ENCODE results near the gene MTFR1L.

MTFR1L gene

DNA sequence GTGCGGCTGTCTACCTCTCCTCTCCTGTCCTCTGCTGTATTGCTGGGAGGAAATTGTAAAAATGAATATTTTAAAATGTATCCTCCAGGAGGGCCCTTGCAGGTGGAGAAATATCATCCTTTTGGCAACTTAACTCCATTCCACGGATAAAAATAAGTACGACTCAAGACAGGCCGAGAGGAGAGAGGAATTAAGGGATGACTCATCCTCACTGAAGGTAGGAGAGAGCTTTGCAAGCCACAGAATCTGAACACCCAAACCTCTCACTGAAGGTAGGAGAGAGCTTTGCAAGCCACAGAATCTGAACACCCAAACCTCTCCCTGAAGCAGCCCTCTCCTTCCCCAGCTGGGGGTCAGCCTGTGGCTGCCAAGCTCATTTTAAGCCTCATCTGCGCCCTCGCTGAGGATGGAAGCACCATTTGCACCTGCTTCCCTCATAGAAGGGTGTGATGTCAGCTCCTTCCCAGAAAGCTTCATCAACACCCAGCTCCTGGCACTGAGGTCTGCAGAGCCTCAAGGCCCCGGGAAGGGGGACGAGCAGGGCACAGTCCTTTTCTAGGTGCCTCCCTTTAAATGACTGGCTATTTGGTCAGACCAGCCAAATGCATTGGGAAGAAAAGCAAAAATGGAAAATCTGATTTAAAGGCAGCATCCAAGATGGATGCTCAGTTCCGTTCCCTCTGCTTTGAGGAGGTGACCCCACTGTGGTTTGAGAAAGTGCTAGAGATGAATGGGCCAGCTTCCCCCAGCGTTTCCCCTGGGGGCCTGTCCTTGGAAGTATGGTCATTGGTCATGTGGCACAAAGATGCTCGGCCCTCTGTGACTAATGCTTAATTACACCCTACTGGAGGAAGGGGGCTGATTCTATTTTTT is 32.6 kb upstream of the MTFR1L start:
- DNase-seq = no peak
- Histone ChIP-seq H3K27ac (no peak overlapping the region; the same call in 1 of the 2 replicates), H3K9me3 (ENCODE audit: severe bottlenecking) (no peaks in the 10 kb centered on the region), H3K27me3 (ENCODE audit: insufficient read depth, low read depth, severe bottlenecking) (no peaks in the 10 kb centered on the region), H3K4me3 (ENCODE audit: low read depth, low read length) (no peak overlapping the region), H3K36me3 (no peaks in the 10 kb centered on the region; the same call in 1 of the 2 replicates)
- TF ChIP-seq, protein P1, sequence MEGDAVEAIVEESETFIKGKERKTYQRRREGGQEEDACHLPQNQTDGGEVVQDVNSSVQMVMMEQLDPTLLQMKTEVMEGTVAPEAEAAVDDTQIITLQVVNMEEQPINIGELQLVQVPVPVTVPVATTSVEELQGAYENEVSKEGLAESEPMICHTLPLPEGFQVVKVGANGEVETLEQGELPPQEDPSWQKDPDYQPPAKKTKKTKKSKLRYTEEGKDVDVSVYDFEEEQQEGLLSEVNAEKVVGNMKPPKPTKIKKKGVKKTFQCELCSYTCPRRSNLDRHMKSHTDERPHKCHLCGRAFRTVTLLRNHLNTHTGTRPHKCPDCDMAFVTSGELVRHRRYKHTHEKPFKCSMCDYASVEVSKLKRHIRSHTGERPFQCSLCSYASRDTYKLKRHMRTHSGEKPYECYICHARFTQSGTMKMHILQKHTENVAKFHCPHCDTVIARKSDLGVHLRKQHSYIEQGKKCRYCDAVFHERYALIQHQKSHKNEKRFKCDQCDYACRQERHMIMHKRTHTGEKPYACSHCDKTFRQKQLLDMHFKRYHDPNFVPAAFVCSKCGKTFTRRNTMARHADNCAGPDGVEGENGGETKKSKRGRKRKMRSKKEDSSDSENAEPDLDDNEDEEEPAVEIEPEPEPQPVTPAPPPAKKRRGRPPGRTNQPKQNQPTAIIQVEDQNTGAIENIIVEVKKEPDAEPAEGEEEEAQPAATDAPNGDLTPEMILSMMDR (IDR thresholded peaks at IDR 0.05; ENCODE audit: low read depth, low read length) = no peak

DNA sequence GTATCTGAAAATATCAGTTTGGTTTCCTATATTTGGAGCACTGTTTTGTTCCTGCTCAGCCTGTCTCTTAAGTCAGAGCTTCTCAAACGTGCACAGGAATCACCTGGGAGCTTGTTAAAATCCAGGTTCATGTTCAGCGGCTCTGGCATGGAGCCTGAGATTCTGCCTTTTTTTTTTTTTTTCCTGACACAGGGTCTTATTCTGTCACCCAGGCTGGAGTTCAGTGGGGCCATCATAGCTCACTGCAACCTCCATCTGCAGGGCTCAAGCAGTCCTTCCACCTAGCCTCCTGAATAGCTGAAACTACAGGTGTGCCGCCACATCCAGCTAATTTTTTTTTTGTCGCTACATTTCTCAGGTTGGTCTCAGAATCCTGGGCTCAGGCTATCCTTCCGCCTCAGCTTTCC is 32.0 kb upstream of the MTFR1L start:
- DNase-seq = no peak
- H3K9me3 ChIP-seq (ENCODE audit: severe bottlenecking) = no peaks in the 10 kb centered on the region
- no peaks in the 10 kb centered on the region; the same call in 1 of the 2 replicates for H3K36me3 ChIP-seq
- H3K4me3 ChIP-seq (ENCODE audit: low read depth, low read length) = no peak overlapping the region
- H3K27me3 ChIP-seq (ENCODE audit: insufficient read depth, low read depth, severe bottlenecking) = no peaks in the 10 kb centered on the region
- TF ChIP-seq, protein P1 (IDR thresholded peaks at IDR 0.05; ENCODE audit: low read depth, low read length) = no peak
- H3K27ac ChIP-seq = no peak overlapping the region

DNA sequence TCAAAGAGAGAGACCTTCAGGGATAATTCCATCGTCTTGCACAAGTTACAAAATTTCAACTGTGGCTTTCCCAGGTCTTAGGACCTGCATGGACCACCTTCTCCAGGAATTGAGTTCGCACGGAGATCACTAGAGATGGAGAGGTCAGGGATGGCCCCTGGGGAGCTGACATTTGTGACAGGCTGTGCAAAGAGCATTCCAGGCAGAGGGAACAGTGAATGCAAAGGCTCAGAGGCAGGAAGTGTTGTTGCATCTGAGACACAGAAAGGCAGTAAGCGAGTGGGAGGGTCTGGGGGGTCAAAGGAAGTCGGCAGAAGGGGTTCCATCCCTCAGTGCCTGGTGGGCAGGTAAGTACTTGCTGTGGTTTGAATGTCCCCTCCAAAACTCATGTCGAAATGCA is 29.3 kb upstream of the MTFR1L start:
- TF ChIP-seq, protein P1 (IDR thresholded peaks at IDR 0.05; ENCODE audit: low read depth, low read length) = no peak
- no peak overlapping the region for H3K27ac ChIP-seq
- H3K27me3 ChIP-seq (ENCODE audit: insufficient read depth, low read depth, severe bottlenecking) = no peaks in the 10 kb centered on the region

DNA sequence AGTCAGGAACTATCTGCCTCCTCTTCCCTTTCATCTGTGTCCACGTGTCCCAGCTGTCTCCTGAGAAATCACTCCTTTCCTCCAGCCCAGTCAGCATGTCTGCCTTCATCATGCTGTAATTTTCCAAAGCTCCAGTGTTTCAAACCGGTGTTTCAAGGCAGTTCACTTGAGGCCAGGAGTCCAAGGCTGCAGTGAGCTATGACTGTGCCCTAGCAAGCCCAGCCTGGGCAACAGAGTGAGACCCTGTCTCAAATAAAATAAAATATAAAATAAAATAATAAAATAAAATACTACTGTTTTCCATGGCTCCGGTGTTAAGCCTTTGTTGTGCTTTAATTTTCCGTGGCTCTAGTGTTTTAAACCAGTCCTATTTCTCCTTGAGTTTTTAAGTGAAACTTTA is 27.6 kb upstream of the MTFR1L start:
- H3K36me3 ChIP-seq = no peaks in the 10 kb centered on the region; the same call in 1 of the 2 replicates
- TF ChIP-seq, protein P1 (IDR thresholded peaks at IDR 0.05; ENCODE audit: low read depth, low read length) = no peak
- DNase-seq = no peak
- no peak overlapping the region for H3K4me3 ChIP-seq (ENCODE audit: low read depth, low read length)
- no peaks in the 10 kb centered on the region for H3K27me3 ChIP-seq (ENCODE audit: insufficient read depth, low read depth, severe bottlenecking)
- H3K9me3 ChIP-seq (ENCODE audit: severe bottlenecking) = no peaks in the 10 kb centered on the region
- no peak overlapping the region for H3K27ac ChIP-seq

More for the DNA sequence above, 29.3 kb upstream of the MTFR1L start:
- no peaks in the 10 kb centered on the region for H3K9me3 ChIP-seq (ENCODE audit: severe bottlenecking)
- no peak overlapping the region for H3K4me3 ChIP-seq (ENCODE audit: low read depth, low read length)
- H3K36me3 ChIP-seq = no peaks in the 10 kb centered on the region; the same call in 1 of the 2 replicates
- no peak for DNase-seq

DNA sequence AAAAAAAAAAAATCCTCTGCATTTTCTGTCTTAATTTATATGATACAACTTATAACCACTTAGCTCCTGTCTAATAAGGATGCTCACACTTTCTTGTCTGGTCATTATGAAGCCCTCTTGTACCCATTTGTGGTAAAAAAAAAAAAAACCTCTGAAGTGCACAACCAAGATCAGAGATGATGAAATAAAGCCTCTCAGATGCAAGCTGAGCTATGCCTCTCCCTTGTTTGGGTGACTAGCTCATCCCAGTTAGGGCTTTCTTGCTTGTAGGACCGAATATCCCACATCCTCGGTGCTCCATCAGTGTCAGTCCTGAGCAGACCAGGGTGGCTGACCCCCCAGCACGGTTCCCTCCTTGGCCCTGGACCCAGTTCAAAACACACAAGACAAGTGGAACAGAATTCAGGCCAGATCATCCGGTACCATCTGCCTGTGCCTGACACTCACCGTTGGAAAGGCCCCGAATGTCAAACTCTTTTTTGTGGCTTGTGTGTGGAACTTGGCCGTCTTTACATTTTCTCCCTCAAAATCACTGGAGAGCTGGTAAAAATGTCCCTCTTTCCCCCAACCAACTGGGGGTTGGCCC is 26.1 kb upstream of the MTFR1L start:
- Histone ChIP-seq H3K36me3 (no peaks in the 10 kb centered on the region), H3K27me3 (ENCODE audit: insufficient read depth, low read depth, severe bottlenecking) (no peaks in the 10 kb centered on the region), H3K27ac (0 out of 2 replicates have a peak overlapping the region, but pooled peaks have one; percentile 26), H3K4me3 (ENCODE audit: low read depth, low read length) (no peak overlapping the region), H3K9me3 (ENCODE audit: severe bottlenecking) (no peaks in the 10 kb centered on the region)
- TF ChIP-seq, protein P1 (IDR thresholded peaks at IDR 0.05; ENCODE audit: low read depth, low read length) = no peak
- no peak for DNase-seq
